SK-N-MC (cell line): Measurements from ENCODE around the gene TP53RK.

Experiments used
- EZH2 ChIP-seq: fragments of 200-600 bp; sonication (generic); IDR thresholded peaks from one replicate; pipeline ENCODE4 v1.6.1; 2017; ENCODE audit warnings: antibody characterized with exemption
- POLR2AphosphoS5 ChIP-seq: IDR thresholded peaks from 2 replicates; pipeline ENCODE4 v1.6.1; 2012; ENCODE audit warnings: mild to moderate bottlenecking, low read depth, low read length, borderline replicate concordance

GRCh38 chr20:46640536-46641311 is 48.5 kb downstream of the TP53RK start:
- TF ChIP-seq POLR2AphosphoS5 (no peak), EZH2 (no peak)
